Measurements from ENCODE around the gene PIAS1. TPM values are rescaled to one million over a fixed set of nuclear protein-coding genes. Genes with fewer than 3 reads are reported as not detected.

PIAS1 gene
- total and polyA plus RNA-seq, 9 of the 15 experiments (the other 6 are each of a cell fraction or from before 2014, with no cell fraction given): 18.0 to 59.1 (median 28.5) TPM

- TF ChIP-seq CHD7 (IDR thresholded peaks at IDR 0.05; ENCODE audit: low read depth, low read length) (no peak), ZNF174 (CRISPR knock-in tag; IDR thresholded peaks at IDR 0.05) (no peak), HNRNPK (IDR thresholded peaks at IDR 0.05; ENCODE audit: low read depth, low read length, poor library complexity, severe bottlenecking) (no peak), PRPF4 (IDR thresholded peaks at IDR 0.05; ENCODE audit: insufficient read depth, low read depth, low read length, poor library complexity, severe bottlenecking) (no peak), STAG1 (CRISPR knock-in tag; IDR thresholded peaks at IDR 0.05; ENCODE audit: borderline replicate concordance) (no peak), ADNP (tag; IDR thresholded peaks at IDR 0.05) (no peak)
- TF ChIP-seq, protein P1, sequence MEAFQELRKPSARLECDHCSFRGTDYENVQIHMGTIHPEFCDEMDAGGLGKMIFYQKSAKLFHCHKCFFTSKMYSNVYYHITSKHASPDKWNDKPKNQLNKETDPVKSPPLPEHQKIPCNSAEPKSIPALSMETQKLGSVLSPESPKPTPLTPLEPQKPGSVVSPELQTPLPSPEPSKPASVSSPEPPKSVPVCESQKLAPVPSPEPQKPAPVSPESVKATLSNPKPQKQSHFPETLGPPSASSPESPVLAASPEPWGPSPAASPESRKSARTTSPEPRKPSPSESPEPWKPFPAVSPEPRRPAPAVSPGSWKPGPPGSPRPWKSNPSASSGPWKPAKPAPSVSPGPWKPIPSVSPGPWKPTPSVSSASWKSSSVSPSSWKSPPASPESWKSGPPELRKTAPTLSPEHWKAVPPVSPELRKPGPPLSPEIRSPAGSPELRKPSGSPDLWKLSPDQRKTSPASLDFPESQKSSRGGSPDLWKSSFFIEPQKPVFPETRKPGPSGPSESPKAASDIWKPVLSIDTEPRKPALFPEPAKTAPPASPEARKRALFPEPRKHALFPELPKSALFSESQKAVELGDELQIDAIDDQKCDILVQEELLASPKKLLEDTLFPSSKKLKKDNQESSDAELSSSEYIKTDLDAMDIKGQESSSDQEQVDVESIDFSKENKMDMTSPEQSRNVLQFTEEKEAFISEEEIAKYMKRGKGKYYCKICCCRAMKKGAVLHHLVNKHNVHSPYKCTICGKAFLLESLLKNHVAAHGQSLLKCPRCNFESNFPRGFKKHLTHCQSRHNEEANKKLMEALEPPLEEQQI (IDR thresholded peaks at IDR 0.05): no peak
Measured at GRCh38 chr15:68047826-68048225, 6.3 kb upstream of the PIAS1 start (continued).

All from K562 (cell line).